H1 (cell line): ENCODE data around the gene UBAC1. TPM values are rescaled to one million over a fixed set of nuclear protein-coding genes. Genes with fewer than 3 reads are reported as not detected.

Experiments
- CEBPB ChIP-seq: IDR thresholded peaks from 2 replicates; pipeline ENCODE4 v1.6.1; 2012; ENCODE audit warnings: low read depth, low read length
- CTBP2 ChIP-seq: IDR thresholded peaks from 2 replicates; pipeline ENCODE4 v1.7.0; 2011; ENCODE audit warnings: borderline replicate concordance, mild to moderate bottlenecking, moderate library complexity, mixed read lengths, low read length; ENCODE audit not compliant: insufficient read depth, insufficient read length
- RNF2 ChIP-seq: fragments of 200-900, 300-1000 bp; sonication (generic); IDR thresholded peaks from 2 replicates; pipeline ENCODE4 v1.7.1; 2016; ENCODE audit warnings: borderline replicate concordance, low read depth, mild to moderate bottlenecking, antibody characterized with exemption, low read length; ENCODE audit not compliant: poor library complexity, severe bottlenecking; ENCODE audit errors: missing control alignments
- SP4 ChIP-seq: IDR thresholded peaks from 2 replicates; pipeline ENCODE4 v1.6.1; 2012; ENCODE audit warnings: low read length, inconsistent platforms
- polyA plus RNA-seq, 7 experiments: library from polyadenylated mRNA; depleted of rRNA in 3 of 7; stranded (reverse) in 5 of 7; unstranded in 2 of 7; fragments of >200 nt in 5 of 7; fragments of 200-250 nt in 2 of 7; gene quantifications; 1 replicate in 5 of 7; 2 replicates in 1 of 7; 4 replicates in 1 of 7; pipeline versions ENCODE4 v1.2.1 to v1.2.3, GENCODE V29; 2011 to 2013; ENCODE audit warnings: missing spikeins in 2 of 7, mixed read lengths in 2 of 7
- total RNA-seq: library from RNA; stranded (reverse); fragmentation: NEBNext Ultra II Directional; extraction: Animal tissue kit (Norgen Biotek cat#: 25700); gene quantifications from 2 replicates; pipeline ENCODE4 v1.2.1, GENCODE V29; 2021

The UBAC1 gene
- total and polyA plus RNA-seq, 2 of the 8 experiments (the other 6 are each of a cell fraction or from before 2014, with no cell fraction given) = 59.3 to 85.2 TPM

DNA sequence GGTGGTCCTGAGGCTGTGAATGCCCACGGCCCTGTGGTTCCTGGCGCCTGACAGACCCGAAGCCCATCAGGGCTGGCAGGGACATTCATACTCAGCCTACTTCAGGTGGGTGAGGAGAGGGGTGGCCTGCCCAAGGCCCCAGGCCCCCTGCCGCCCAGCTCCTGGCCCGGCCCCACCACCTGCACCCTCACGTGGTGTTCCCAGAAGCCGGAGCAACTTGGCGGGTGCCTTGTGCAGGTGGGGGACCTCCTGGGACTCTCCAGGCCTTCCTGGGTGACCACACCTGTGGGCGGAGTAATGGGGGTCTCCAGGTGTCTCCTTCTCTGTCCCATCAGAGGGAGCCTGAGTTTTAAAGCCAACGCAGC is 36.8 kb upstream of the UBAC1 start (continued):
- TF ChIP-seq CTBP2 (no peak), SP4 (no peak), RNF2 (no peak), CEBPB (no peak)
